GM18519 (cell line): ENCODE data around the gene MIA2.
"Not testable (repeated sequence)": the region's sequence is repeated elsewhere in the genome, so short reads cannot be mapped to it uniquely, and the experiment has no call there.

ENCODE experiments used
- ATAC-seq: cut with Tn5 transposase; IDR thresholded peaks from one replicate; pipeline ENCODE4 v1.9.1; 2021; ENCODE audit warnings: mild to moderate bottlenecking, moderate library complexity; ENCODE audit not compliant: unreplicated experiment, low FRiP score

The MIA2 gene, protein sequence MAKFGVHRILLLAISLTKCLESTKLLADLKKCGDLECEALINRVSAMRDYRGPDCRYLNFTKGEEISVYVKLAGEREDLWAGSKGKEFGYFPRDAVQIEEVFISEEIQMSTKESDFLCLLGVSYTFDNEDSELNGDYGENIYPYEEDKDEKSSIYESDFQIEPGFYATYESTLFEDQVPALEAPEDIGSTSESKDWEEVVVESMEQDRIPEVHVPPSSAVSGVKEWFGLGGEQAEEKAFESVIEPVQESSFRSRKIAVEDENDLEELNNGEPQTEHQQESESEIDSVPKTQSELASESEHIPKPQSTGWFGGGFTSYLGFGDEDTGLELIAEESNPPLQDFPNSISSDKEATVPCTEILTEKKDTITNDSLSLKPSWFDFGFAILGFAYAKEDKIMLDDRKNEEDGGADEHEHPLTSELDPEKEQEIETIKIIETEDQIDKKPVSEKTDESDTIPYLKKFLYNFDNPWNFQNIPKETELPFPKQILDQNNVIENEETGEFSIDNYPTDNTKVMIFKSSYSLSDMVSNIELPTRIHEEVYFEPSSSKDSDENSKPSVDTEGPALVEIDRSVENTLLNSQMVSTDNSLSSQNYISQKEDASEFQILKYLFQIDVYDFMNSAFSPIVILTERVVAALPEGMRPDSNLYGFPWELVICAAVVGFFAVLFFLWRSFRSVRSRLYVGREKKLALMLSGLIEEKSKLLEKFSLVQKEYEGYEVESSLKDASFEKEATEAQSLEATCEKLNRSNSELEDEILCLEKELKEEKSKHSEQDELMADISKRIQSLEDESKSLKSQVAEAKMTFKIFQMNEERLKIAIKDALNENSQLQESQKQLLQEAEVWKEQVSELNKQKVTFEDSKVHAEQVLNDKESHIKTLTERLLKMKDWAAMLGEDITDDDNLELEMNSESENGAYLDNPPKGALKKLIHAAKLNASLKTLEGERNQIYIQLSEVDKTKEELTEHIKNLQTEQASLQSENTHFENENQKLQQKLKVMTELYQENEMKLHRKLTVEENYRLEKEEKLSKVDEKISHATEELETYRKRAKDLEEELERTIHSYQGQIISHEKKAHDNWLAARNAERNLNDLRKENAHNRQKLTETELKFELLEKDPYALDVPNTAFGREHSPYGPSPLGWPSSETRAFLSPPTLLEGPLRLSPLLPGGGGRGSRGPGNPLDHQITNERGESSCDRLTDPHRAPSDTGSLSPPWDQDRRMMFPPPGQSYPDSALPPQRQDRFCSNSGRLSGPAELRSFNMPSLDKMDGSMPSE (N-terminal part only)

DNA sequence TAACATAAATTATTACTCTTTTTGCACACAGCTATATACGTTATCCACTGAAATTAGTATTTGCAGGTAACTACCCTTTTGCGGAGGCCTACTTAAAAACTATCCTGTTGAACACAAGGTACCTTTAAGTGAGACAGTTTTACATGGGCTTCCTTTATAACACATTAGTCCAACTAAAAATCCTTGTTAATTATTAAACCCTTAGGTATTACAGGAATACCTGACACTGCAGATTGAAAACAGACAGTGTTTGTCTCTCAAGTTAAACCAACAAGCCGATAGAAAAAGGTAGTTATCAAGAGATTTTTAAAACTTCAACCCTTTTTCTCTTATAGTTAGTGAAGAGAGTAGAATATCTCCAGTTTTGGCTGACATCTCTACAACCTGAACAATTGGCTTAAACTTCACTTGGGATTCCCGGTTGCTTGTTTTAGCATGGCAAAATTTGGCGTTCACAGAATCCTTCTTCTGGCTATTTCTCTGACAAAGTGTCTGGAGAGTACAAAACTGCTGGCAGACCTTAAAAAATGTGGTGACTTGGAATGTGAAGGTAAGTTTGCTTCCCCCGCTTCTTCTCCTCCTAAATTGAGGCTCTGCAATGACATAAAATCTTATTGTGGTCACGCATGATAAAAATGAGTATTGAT is at the start of gene MIA2:
Gene MIA2, plus strand, starts transcription at position 236 of the 647 bp plus-strand sequence. Its CDS starts 200 bp downstream, at position 436.
- ATAC-seq = no peak

DNA sequence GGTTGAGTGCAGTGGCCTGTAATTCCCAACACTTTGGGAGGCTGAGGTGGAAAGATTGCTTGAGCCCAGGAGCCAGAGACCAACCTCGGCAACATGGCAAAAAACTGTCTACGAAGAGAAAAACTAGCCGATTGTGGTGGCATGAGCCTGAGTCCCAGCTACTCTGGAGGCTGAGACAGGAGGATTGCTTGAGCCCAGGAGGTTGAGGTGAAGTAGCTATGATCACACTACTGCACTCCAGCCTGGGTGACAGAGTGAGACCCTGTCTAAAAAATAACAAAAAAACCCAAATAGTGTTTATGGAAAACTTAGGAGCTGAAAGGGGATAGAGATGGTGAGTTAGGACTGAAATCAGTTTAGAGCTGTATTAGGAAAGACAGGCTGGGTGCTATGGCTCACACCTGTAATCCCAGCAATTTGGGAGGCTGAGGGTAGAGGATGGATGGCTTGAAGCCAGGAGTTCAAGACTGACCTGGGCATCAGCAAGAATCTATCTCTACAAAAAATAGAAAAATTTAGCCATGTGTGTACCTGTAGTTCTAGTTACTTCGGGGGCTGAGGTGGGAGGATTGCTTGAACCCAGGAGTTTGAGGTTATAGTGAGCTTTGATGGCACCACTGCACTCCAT is 49.0 kb upstream of the MIA2 start:
- no peak for ATAC-seq

DNA sequence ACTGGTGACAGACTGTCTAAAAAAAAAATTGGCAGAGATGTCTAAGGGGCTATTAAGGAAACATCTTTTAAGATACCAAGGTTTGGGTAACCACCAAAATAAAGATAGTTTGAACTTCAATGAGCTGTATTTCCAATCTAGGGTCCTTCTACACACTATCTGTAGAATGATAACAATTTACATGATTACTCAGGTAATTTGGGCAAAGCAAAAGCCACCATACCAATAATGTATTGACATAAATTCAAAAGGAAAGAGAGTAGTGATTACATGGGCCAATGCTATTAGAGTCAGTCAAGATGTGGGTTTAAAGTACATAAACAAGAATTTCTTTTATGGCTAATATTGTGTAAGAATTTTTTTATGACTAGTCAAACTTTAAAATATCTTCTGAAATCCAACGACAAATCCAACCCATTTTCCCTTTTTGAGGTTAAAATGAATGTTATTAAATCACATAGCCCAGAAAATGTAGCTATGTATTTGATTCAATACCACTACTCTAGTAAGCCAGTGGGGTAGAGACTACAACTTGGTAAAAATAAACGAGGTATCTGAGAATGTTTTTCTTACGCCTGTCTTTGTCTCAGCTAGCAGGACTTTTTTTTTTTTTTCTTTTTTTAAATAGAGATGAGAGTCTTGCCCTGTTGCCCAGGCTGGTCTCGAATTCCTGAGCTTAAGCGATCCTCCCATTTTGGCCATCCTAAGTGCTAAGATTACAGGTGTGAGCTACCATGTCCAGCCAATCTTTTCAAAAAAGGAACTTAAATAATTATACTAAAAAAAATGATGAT is 48.3 kb upstream of the MIA2 start:
- no peak for ATAC-seq

DNA sequence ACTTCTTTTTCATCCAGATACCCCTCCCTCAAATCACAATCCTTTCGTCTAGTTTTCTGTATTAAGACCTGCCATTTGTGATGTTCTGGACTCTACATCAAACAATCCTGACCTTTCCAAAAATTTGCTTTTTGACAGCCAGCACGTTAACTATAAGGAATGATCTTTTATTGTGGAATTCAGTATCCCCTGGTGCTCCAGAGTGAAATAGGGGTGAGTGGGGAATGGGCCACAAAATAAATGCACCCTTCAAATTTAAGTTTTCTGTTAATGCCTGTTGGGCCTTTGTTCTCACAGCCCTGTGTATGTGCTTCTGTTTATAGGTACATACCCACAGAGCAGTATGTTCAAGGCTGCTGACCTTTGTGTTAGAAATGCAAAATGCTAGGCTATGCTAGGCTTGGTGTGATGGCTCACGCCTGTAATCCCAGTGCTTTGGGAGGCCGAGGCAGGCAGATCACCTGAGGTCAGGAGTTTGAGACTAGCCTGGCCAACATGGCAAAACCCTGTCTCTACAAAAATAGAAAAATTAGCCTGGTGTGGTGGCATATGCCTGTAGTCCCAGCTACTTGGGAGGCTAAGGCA is 46.7 kb upstream of the MIA2 start:
- ATAC-seq = no peak

DNA sequence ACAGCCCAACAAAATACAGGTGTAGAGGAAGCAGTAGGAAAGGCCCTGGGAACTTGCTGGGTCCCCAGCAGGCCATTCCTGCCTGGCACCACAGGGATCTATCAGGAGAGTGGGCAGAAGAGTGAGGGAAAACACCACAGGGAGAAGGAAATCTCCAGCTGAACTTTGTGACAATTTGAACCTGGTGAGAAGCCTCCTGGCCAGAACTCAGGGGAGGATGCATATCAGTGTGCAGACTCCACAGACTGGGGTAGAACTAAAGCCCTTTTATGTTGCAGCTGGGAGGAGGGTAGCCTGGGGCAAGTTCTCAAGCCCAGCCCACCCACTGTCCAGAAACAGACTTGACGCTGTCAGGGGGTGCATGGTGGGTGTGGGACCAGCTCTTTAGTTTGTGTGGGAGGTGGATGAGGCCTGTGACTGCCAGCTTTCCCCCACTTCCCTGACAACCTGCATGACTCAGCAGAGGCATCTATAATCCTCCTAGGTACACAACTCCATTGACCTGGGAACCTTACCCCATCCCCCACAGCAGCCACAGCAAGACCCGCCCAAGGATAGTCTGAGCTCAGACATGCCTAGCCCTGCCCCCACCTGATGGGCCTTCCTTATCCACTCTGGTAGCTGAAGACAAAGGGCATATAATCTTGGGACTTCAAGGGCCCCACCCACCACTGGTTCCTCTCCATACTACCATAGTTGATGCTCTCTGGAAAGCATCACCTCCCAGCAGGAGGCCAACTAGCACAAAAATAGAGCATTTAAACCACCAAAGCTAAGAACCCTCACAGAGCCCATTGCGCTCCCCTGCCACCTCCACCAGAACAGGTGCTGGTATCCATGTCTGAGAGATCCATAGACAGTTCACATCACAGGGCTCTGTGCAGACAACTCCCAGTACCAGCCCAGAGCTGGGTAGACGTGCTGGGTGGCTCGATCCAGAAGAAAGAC is 29.8 kb upstream of the MIA2 start:
- ATAC-seq = no peak

DNA sequence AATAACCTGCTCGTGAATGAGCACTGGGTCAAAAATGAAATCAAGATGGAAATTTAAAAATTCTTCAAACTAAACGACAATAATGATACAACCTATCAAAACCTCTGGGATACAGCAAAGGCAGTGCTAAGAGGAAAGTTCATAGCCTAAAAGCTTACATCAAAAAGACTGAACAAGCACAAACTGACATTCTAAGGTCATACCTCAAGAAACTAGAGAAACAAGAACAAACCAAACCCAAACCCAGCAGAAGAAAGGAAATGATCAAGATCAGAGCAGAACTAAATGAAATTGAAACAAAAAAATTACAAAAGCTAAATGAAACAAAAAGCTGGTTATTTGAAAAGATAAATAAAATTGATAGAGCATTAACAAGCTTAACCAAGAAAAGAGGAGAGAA is 26.3 kb upstream of the MIA2 start:
- ATAC-seq = not testable (repeated sequence)

DNA sequence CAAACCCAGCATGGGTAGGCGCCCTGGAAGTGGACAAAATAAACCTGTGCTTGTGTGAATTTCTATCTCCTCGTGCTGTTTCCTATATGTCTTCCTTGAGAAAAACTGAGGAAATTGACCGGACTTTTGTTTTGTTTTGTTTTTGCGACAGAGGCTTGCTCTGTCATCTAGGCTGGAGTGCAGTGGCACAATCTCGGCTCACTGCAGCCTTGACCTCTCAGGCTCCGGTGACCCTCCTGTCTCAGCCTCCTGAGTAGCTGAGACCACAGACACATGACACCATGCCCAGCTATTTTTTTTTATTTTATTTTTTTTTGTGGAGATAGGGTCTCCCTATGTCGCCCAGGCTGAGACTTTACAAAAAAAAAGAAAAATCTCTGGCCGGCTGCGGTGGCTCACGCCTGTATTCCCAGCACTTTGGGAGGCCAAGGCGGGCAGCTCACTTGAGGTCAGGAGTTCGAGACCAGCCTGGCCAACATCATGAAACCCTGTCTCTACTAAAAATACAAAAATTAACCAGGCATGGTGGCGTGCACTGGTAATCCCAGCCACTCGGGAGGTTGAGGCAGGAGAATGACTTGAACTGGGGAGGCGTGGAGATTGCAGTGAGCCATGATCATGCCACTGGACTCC is 22.5 kb upstream of the MIA2 start:
- ATAC-seq = no peak

DNA sequence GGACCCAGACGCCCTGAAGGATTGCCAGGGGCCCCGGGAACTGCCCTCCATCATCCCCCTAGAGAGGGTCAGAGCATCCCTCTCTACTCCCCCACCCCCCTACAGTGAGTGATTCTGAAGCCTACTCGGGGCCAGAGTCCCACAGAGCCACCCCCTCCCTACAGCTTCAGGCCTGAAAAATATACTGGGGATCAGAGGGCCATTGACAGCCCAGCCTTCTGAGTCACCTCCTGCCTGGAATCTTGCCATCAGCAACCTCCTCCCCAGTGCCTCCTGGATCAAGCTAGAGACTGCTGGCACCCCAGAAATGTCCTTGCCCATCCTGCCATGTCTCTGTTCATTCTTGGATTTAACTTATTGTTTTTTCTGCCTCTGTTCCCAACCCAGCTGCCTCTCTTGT is 21.7 kb upstream of the MIA2 start:
- ATAC-seq = no peak

DNA sequence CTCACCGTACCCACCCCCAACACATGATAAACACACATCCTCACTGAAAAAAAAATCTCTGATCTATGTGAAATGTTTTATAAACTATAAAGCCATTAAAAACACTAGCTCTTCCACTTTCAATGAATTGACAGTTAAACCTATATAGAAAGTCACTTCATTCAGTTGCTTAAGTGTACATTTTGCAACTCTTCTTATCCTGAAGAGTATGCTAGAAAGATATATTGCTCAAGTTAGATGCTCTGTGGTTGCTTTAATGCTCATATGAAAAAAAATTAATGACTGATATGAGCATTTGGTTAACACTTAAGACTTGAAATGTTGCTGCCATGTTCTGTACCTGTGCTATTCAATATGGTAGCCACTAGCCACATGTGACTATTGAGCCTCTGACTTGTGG is 21.0 kb upstream of the MIA2 start:
- no peak for ATAC-seq

DNA sequence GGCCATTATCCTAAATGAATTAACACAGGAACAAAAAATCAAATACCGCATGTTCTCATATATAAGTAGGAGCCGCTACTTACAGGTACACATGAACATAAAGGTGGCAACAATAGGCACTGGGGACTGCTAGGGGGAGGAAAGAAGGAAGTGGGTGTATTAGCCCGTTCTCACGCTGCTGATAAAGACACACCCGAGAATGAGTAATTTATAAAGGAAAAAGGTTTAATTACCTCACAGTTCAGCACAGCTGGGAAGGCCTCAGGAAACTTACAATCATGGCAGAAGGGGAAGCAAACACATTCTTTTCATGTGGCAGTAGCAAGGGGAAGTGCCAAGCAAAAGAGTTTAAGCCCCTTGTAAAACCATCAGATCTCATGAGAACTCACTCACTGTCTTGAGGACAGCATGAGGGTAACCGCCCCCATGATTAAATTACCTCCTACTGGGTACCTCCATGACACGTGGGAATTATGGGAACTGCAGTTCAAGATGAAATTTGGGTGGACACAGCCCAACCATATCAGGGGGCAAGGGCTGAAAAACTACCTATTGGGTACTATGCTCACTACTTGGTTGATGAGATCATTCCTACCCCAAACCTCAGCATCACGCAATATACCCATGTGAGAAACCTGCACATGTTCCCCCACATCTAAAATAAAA is 16.4 kb upstream of the MIA2 start:
- no peak for ATAC-seq

DNA sequence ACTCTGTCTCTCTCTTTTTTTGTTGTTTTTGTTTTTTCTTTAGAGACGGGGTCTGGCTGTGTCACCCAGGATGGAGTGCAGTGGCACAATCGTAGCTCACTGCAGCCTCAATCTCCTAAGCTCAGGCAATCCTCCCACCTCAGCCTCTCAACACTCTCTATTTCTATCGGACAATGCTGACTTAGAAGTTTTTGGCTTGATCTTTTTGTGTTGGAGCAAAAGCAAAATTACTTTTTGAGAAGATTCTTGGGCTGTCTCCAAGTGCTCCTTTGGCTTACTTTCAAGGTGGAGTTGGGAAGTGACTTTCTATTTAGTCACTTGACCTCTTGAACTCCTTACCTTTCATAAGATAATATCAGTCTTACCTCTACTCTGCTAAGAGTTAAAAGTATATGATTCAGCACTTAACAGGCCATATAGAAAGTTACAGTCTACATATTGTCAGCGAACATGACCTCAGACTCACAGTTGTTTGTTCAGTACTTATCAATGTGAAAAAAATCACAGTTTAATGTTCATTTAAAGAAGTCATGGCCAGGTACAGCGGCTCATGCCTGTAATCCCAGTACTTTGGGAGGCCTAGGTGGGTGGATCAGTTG is 15.4 kb upstream of the MIA2 start:
- no peak for ATAC-seq

DNA sequence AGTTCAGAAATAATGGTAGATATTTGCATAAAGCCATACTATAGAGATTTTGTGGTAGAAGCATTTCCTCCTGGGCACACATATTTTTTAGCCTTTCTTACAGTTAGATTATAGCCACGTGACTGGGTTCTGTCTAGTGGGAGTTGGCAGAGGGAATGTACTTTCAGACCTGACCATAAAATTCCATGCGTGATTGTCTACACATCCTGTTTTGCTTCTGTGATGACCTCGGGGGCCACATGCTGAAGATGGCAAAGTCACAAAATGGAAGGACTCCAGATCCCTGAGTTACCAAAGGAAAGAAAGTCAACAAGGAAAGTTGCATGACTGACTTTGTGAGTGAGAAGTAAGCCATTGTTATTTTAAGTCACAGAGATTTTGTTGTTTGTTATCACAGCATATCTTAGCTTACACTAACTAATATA is 14.6 kb upstream of the MIA2 start:
- ATAC-seq = no peak

DNA sequence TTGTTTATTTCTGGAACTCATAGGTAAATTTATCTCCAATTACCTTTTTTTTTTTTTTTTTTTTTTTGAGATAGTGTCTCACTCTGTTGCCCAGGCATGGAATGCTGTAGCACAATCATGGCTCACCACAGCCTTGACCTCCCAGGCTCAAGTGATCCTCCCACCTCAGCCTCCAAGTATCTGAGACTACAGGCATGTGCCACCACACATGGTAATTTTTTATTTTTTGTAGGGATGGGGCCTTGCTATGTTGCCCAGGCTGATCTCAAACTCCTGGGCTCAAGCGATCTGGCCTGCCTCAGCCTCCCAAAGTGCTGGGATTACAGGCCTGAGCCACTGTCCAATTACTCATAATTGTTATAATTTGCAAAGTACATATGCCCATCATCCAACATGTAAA is 13.2 kb upstream of the MIA2 start:
- ATAC-seq = not testable (repeated sequence)

DNA sequence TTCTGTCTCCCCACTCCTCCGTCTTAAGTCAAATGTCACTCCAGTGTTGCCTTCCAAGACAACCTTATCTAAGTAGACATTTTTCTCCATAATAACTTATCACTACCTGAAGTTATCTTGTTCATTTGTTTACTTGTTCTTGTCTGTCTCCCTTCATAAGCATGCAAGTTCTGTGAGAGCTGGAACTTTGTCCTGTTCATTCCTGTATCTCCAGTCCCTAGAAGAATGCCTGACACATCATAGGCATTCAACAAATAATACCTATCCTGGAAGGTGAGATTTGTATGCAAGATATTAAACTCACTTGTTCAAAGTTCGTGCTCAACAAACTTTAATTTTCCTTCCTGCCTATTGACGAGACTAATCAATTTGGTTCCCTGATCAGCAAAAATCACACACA is 5.7 kb upstream of the MIA2 start:
- ATAC-seq = no peak

DNA sequence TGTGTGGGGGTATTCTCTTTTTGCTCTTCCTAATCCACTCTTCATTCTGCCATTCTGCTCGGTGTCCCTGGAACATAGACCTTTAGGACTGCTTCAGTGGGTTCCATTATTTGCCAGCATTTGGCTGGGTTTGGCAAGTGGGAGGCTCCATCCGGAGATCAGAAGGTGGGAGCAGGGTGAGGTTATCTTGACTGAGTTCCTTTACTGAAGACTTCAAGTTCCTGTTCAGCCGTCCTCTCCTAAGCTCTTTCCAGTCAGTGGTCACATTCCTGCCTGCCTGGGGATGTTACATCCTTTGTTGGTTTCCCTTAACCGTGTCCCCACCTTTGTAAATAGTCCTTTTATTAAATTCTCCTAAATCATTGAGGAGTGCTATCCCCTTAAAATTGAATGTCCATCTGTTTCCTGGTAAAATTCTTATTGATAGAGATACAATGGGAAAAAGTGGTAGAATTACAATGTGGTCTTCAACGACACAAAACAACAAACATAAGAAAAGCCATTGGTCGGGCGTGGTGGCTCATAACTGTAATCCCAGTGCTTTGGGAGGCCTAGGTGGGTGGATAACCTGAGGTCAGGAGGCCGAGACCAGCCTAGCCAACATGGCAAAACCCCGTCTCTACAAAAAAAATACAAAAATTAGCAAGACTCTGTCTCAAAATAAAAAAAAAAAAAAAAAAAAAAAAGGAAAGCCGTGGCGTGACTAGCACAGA is 5.0 kb upstream of the MIA2 start:
- ATAC-seq = no peak

DNA sequence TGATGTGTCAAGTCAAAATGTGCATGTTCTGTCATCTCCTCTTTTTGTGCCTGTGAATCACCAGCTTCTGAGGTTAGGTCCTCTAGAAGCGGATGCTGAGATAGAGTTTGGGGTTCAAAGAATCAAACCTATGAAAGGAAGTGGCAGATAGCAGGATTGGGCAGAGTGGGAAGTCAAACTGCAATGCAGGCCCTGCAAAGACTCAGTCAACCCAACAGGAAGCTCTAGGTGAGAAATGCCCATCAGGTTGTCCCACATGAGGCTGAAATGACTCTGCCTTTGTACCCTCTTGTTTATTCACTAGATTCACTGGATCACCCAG is 4.5 kb upstream of the MIA2 start:
- ATAC-seq = no peak
